ENCODE measurements around the gene TECPR2.

TECPR2 gene

GRCh38 chr14:102374264-102374663 lies 11.5 kb downstream of the TECPR2 start:
- no peak for DNase-seq (ENCODE audit: low spot score)

GRCh38 chr14:102375119-102375518 lies 12.4 kb downstream of the TECPR2 start:
- DNase-seq (ENCODE audit: low spot score), result no peak

DNA sequence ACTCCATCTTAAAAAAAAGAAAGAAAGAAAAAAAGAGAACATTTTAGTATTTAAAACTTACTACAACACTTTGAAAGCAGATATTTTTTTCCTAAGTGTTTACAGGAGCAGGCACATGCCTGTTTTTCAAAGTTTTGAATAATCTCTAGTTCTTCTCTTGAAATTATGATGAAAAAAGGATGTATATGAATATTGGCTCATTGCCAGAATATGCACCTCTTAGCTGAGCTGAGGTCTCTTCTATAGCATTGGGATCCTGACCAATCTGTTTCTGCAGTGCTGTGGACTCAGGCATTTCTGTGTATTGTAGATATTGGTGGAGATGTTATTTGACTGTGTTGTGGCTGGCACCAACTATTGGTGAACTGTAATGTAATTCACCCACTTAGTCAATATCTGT lies 15.0 kb downstream of the TECPR2 start:
- no peak for DNase-seq (ENCODE audit: low spot score)

- no peak for DNase-seq (ENCODE audit: low spot score)
These were observed 16.1 kb downstream of the TECPR2 start for GRCh38 chr14:102378830-102379229.

DNA sequence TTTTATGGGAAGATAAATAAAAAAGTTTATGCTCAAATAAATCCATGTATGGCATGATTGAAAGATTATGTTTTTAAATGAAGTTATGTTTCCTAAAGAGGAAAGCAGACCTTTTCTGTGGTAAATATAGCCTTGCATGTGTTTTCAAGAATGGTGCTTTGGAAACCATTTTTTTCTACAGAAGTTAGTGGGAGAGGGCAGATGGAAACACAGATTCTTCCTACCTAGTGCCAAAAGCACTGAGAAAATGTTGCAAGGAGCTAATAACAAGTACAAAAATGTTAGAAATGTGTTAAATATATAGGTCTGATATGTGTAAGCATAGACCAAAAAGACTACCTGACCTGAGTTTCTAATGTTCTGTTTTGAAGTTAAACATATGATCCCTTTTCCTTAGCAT lies 24.3 kb downstream of the TECPR2 start:
- no peak for DNase-seq (ENCODE audit: low spot score)

DNA sequence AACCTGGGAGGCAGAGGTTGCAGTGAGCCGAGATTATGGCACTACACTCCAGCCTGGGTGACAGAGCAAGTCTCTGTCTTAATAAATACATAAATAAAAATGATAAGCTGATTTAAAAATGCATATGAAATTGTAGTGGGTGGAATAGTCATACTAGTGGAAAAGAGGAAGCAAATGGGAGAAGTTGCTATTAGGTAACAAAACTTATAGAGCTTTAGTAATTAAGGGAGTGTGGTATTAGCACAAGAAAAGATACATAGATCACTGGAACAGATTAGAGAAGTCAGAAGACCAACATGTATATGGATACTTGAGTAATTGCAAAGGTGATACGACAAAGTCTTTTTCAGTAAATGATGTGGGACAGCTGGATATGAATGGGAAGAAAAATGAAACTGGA lies 26.5 kb downstream of the TECPR2 start:
- DNase-seq (ENCODE audit: low spot score), result no peak

DNA sequence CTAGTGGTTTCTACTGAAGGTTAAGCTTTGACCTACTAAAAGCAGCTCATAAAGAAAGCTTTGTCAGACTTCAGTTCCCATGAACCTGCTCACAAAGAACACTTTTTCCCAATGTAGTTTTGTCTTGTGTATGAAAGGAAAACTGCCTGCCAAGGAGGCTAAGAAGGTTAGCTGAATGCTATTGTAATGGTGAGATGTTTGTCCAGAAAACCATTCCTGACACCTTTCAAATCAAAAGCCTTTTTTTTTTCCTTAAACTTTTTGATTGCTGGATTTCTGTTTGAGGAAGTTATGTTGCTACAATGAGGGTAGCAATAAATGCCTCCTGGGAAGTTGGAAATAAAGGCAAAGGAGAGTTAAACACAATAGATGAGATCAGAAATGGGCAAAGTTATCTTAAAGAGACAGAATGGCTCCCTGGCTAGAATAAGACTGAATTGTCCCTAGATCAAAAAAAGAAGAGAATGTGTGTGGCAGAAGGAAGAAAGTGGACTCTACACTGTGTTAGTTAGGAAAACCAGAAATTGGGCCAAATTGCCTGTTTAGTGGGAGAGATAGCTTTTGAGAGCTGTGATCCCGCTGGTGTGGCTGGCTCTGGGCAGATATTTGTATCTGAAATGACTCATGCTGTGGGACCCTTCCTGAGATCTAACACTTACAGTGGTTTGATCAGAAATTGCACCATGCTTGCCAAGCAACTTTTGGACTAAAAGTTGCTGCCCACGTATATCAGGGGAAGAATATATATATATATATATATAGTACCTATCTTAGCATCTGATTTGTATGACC lies 27.5 kb downstream of the TECPR2 start:
- no peak for DNase-seq (ENCODE audit: low spot score)

GRCh38 chr14:102392506-102392905 lies 29.8 kb downstream of the TECPR2 start:
- no peak for DNase-seq (ENCODE audit: low spot score)

- DNase-seq (ENCODE audit: low spot score), result no peak
These were observed 32.1 kb downstream of the TECPR2 start for GRCh38 chr14:102394717-102395375.

- no peak for DNase-seq (ENCODE audit: low spot score)
These were observed 33.8 kb downstream of the TECPR2 start for GRCh38 chr14:102396521-102396920.

- no peak for DNase-seq (ENCODE audit: low spot score)
These were observed 40.3 kb downstream of the TECPR2 start for GRCh38 chr14:102403028-102403427.

- DNase-seq (ENCODE audit: low spot score), result no peak
These were observed 44.5 kb downstream of the TECPR2 start for GRCh38 chr14:102407258-102407657.

DNA sequence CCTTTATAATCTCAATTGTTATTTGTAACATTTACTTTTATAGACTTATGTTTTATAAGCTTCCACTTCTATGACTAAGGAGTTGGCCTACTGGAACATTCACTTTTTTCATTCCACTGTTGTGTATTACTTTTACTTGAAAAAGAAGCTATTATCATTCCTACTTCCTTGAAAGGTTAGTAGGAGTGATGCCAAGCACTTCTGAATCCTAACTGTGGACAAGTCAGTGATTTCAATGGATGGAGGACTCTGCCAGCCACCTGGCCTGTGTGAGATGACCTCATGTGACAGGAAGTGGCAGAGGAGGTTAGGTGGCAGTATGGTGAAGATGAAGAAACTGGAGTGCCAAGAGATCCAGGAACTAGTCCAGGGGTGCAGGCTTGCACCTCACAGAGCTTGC lies 46.0 kb downstream of the TECPR2 start:
- no peak for DNase-seq (ENCODE audit: low spot score)

- DNase-seq (ENCODE audit: low spot score), result no peak
These were observed 52.9 kb downstream of the TECPR2 start for GRCh38 chr14:102415671-102416070.

DNA sequence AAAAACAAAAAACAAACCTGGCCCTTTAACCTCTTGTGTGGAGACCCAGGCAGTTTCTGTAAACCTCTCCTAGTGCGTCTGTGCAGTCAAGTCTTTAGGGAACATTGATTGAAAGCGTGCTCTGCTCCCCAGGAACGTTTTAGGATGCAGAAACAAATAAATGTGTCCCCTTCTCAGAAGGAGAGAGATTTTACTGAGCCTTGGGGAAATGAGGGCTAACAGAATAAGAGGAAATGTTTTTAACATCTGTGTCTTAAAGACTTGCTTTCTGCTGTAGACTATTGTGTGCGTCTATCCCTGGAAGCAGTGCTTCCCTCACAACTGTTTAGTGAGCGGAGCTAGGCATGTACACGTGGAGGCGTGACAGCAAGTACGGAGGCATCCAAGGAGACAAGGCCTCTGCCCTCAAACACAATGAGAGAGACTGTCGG lies 54.3 kb downstream of the TECPR2 start:
- DNase-seq (ENCODE audit: low spot score), result no peak

- DNase-seq (ENCODE audit: low spot score), result no peak
These were observed 54.9 kb downstream of the TECPR2 start for GRCh38 chr14:102417646-102418045.

- DNase-seq (ENCODE audit: low spot score), result no peak
These were observed 55.6 kb downstream of the TECPR2 start for GRCh38 chr14:102418169-102418852.

DNA sequence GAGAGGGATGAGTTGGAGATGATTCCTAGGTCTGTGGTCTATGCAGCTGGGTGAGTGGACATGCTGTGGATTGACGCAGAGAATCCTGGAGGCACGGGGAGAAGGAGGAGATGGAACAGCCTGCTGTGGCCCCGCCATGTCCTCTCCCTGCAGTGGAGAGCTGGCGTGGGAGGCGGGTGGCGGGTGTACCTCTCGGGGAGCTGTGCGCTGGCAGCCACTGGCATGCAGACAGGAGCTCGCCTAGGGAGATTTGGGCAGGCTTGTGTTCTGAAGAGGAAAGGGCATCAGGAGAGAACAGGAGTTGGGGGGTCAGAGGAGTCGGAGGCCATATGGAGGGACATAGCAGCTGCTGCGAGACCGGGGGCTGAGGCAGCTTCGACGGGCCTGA lies 56.1 kb downstream of the TECPR2 start:
- no peak for DNase-seq (ENCODE audit: low spot score)

GRCh38 chr14:102419276-102419675 lies 56.5 kb downstream of the TECPR2 start:
- DNase-seq (ENCODE audit: low spot score), result no peak

DNA sequence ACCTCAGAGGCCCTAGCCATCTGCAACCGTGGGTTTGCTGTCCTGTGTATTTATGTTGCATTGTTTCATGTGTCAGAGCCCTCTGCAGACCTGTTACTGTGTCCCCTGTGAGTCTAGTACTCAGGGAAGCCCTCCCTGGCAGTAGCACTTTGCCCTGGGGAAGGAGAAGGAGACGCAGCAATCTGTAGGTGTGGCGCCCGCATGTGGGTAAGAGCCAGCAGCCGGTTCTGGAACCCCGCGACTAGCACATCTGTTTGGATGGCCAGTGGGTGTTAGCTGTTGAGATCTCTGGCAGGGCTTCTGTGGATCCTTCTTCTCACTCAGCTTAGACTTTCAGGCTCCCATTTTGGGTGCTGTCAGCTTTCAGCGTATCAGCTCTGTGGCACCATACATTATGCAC lies 57.0 kb downstream of the TECPR2 start:
- no peak for DNase-seq (ENCODE audit: low spot score)

DNA sequence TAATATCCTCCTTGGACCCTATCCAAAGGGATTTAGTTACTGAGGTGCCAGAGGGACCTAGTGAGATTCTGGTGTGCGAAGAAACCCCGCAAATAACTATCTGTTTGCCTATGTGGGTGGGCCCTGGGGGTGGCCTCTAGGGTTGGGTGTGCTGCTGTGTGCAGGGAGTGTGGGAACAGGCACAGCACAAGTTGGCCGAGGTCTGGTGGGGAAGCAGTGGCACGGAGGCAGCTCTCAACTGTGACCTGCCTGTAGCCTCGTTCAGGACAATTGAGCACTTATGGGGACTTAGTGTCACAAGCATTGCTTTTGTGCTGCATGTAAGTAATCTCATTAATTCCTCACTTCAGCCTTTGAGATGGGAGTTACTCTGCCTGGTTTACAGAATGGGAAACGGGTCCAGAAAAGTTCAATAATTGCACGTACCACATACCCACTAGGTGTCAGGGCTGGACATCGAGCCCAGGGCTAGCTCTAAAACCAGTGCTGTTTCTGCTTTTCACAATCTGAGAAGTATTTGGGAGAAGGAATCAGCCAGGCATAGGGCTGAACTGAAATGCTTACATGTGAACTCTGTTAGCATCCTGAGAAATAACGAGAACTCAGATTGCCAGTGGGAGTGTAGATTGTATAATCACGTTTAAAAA lies 58.8 kb downstream of the TECPR2 start:
- DNase-seq (ENCODE audit: low spot score), result no peak

- no peak for DNase-seq (ENCODE audit: low spot score)
These were observed 61.8 kb downstream of the TECPR2 start for GRCh38 chr14:102424520-102424919.

GRCh38 chr14:102424923-102425322 lies 62.2 kb downstream of the TECPR2 start:
- no peak for DNase-seq (ENCODE audit: low spot score)

Measured in CD4-positive, alpha-beta T cell treated with Interleukin-2 at 100 ng/mL for 4 hours (primary cell).